ENCODE data around the gene PITPNM3. TPM values are rescaled to one million over a fixed set of nuclear protein-coding genes. Genes with fewer than 3 reads are reported as not detected.

Gene PITPNM3
- total RNA-seq, 2 donors from 2014 or later, result 11.3 to 18.2 TPM

- no peaks in the 10 kb centered on the region for H3K27me3 ChIP-seq
- no peak for TF ChIP-seq CTCF (IDR thresholded peaks at IDR 0.05)
- DNase-seq, result no peak
- intact Hi-C loops (cut with DNase I), result no loop called here
- no peaks in the 10 kb centered on the region for H3K4me1 ChIP-seq
- H3K9me3 ChIP-seq, result no peaks in the 10 kb centered on the region
- H3K4me3 ChIP-seq, result no peak overlapping the region
- H3K36me3 ChIP-seq, result no peaks in the 10 kb centered on the region
- H3K9ac ChIP-seq (ENCODE audit: low read depth in 2 of 2, low read length in 2 of 2), result no peak overlapping the region
- no peak overlapping the region for H3K27ac ChIP-seq
Measured at GRCh38 chr17:6541886-6542285, 14.5 kb downstream of the PITPNM3 start.

- H3K9me3 ChIP-seq, result no peaks in the 10 kb centered on the region
- no peak overlapping the region for H3K9ac ChIP-seq (ENCODE audit: low read depth in 2 of 2, low read length in 2 of 2)
- H3K36me3 ChIP-seq, result no peaks in the 10 kb centered on the region
- no peak overlapping the region for H3K4me3 ChIP-seq
- intact Hi-C loops (cut with DNase I), result no loop called here
- H3K27me3 ChIP-seq, result no peaks in the 10 kb centered on the region
- DNase-seq, result no peak
- no peak for TF ChIP-seq CTCF (IDR thresholded peaks at IDR 0.05)
- no peak overlapping the region for H3K27ac ChIP-seq
- H3K4me1 ChIP-seq, result no peaks in the 10 kb centered on the region
Measured at GRCh38 chr17:6539871-6540270, 16.5 kb downstream of the PITPNM3 start.

GRCh38 chr17:6536566-6537065, 19.7 kb downstream of the PITPNM3 start:
- no peaks in the 10 kb centered on the region for H3K4me1 ChIP-seq
- no peak overlapping the region for H3K9ac ChIP-seq (ENCODE audit: low read depth in 2 of 2, low read length in 2 of 2)
- no peak overlapping the region for H3K4me3 ChIP-seq
- H3K36me3 ChIP-seq, result no peaks in the 10 kb centered on the region
- no peaks in the 10 kb centered on the region for H3K27me3 ChIP-seq
- no peaks in the 10 kb centered on the region for H3K9me3 ChIP-seq
- H3K27ac ChIP-seq, result no peak overlapping the region
- no peak for DNase-seq
- intact Hi-C loops (cut with DNase I), result no loop called here
- no peak for TF ChIP-seq CTCF (IDR thresholded peaks at IDR 0.05)

- intact Hi-C loops (cut with DNase I), result no loop called here
Measured at GRCh38 chr17:6536053-6536452, 20.3 kb downstream of the PITPNM3 start.

GRCh38 chr17:6534846-6535514, 21.4 kb downstream of the PITPNM3 start:
- H3K9me3 ChIP-seq, result no peaks in the 10 kb centered on the region
- no peak for DNase-seq
- H3K27ac ChIP-seq, result no peak overlapping the region
- no peaks in the 10 kb centered on the region for H3K4me1 ChIP-seq
- no peak overlapping the region for H3K9ac ChIP-seq (ENCODE audit: low read depth in 2 of 2, low read length in 2 of 2)
- H3K36me3 ChIP-seq, result no peaks in the 10 kb centered on the region
- no peaks in the 10 kb centered on the region for H3K27me3 ChIP-seq
- no peak overlapping the region for H3K4me3 ChIP-seq
- intact Hi-C loops (cut with DNase I), result no loop called here
- TF ChIP-seq CTCF (IDR thresholded peaks at IDR 0.05), result no peak

More at GRCh38 chr17:6536053-6536452, 20.3 kb downstream of the PITPNM3 start:
- Histone ChIP-seq H3K4me3 (no peak overlapping the region), H3K27ac (no peak overlapping the region), H3K9ac (ENCODE audit: low read depth in 2 of 2, low read length in 2 of 2) (no peak overlapping the region), H3K9me3 (no peaks in the 10 kb centered on the region), H3K36me3 (no peaks in the 10 kb centered on the region), H3K27me3 (no peaks in the 10 kb centered on the region), H3K4me1 (no peaks in the 10 kb centered on the region)
- TF ChIP-seq CTCF (IDR thresholded peaks at IDR 0.05), result no peak
- DNase-seq, result no peak

Measured in colonic mucosa (tissue), 4 donors.